NCI-H187 (cell line): ENCODE results near the gene VTI1A.

ENCODE experiments used
- DNase-seq, 2 experiments: peaks; one replicate each; lab custom pipeline; 2025; lab: John Stamatoyannopoulos, UW

The VTI1A gene

DNA sequence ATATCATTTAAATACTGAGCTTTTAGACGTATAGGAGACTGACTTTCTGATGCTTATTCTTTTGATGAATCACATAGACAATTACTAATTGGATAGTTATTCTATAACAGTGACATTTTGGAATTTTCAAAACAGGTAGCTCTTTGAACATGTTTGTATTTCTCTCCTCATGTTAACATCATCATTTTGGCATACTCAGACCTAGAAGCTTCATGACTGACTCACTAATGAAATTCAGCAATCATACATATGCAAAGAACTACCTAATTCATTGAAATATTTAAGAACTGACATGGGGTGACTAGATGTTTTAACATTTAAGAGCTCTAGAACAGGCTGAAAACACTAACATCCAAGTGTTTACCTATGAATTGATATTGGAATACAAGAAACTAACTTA, 192.3 kb downstream of the VTI1A start:
- no peak for DNase-seq

DNA sequence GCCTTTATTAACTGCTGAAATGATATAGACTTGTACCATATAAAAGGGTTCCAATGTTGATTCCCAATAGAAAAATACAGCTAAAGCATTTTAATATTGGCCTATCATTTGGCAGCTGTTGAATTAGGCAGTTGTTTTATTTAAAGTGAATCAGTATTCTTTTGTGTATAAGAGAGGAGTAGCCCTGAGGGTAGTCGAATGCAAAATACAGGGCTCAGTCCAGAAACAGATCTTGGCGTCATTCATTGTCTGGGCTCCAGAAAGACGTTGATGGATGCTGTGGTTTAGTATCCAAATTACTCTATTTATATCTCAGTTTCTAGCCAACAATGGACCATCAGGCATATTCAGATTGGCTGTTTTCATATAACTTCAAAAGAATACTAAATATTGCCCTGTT, 193.6 kb downstream of the VTI1A start:
- DNase-seq: no peak

DNA sequence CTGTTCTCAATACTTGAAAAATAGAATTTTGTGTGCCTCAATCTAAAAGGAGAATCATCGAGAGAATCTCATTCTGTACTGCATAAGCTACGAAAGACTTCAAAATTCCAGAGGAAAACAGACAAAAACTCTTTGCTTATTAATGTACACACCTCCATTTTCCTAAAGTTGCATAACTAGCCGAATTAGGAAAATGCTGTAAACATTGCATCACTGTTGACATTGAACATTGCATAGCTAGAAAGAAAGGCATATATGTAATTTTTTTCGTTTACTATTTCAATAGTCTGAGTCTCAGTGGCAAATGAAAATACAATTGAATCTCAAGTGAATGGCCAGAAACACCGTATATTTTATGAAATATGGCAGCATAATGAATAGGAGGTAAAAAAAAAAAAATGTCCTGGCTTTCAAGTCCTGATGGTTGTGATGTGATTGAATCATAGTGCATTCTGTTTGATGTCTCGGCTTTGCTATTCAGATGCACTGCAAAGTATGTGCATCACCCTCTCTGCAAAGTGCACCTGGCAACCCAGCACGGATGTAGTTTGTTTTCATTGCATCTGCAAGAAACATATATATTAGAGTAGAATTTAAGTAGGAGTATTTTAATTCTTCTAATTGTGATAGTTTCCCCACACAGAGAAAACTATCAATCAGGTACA, 196.7 kb downstream of the VTI1A start:
- no peak for DNase-seq

DNA sequence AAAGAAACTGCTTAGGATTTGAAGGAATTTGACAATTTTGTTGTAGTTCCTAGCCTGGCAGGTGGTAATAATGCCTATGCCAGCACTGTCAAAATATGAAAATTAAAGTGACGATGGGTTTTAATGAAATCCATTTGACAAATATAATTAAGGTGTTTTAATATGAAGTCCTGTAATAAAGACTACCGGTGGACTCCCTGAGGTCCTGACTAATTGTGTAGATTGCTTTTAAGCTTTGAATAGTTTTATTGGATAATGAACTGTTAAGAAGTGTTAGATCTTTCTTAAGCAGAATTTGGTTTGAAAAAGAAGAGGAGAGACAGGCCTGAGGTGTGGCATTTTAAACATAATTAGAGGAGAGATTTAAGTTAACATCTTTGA, 197.2 kb downstream of the VTI1A start:
- no peak for DNase-seq

DNA sequence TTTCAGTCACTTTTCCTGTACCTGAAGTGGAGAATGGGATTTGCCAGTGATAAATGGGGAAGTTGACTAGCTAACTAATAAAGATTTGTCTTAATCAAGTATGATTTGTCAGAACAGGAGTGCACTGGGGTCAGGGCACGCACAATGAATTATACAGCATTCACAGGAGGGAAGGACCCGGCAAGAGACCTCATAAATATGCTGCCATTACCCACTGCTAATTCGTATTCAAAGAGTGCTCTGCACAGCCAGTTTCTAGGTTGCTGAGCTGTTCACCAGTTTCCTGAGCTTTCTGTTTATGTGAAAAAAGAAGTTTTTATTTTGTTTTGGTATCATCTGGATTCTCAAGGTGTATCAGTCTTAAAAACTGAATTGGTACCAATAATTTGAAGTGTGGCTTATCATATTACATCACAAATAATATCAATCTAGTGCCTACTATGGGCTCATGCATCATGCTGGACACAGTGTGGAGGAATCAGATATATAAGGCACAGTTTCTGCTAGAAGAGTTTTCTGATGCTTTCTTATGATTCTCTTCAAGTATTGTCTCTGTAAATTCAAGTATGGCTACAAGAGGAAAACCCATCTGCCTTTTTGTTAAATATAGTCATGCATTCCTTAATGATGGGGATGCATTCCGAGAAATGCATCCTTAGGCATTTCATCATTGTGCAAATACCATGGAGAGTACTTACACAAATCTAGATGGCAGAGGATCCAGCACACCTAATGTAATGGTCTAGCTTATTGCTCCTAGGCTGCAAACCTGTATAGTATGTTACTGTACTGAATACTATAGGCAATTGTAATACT, 202.2 kb downstream of the VTI1A start:
- DNase-seq: no peak

DNA sequence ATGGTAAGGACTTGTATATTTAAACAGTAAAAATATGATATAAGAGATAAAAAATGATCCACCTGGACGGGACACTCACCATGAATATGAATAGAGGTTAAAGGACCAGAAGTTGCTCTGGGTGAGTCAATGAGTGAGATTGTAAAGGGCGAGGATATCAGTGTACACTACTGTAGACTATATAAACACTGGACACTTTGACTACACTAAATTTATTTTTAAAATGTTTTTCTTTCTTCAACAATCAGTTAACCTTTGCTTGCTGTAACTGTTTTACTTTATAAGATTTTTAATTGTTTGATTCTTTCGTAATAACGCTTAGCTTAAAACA, 202.8 kb downstream of the VTI1A start:
- no peak for DNase-seq

DNA sequence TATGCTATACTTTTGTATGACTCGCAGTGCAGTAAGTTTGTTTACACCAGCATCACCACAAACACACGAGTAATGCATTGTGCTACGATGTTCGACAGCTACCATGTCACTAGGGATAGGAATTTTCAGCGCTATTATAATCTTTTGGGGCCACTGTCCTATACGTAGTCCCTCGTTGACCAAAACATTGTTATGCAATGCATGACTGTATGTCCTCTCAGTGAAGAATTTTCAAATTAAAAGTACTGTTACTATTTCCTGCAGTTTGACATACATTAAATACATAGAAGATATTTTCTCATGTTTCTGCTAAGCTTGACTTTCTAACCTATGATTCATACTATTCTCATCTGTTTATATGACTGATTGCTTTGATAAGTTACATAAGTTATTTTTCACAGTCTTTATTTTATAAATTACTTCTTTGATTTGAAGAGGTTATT, 203.6 kb downstream of the VTI1A start:
- DNase-seq: no peak

DNA sequence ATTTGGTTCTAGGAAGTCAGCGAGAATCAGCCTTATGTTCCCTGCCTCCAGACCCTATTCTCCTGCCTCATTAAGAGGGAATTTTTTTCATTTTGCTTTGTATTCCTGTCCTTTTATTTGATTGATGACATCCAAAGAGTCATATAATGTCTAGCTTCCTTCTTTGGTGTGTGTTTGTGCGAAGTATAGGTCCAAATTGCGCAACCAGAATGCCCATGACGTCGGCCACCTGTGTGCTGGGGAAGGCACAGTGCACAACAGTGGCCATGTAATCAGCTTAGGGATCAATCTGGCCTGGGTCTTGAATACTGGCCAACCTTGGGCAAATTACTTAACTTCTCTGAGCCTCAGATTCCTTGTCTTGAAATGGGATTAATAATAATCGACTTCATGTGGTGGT, 206.2 kb downstream of the VTI1A start:
- no peak for DNase-seq

DNA sequence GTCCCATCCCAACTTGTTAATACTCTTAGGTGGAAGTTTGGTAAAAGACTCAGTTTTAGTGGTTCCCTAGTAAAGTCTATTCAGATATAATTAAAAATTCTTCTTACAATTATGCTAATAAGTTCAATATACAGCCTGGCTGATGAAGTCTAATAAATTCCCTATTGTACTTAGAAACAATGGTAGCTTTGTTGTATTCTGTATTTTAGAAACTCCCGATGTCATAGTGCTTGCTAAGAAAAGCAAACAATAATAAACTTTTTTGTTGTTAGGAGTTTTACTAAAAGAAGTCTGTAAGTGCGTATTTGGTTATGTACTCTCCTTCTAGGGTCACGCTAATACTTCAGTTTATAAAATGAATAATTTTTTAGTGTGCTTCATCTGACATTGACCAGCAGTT, 206.8 kb downstream of the VTI1A start:
- DNase-seq: no peak

DNA sequence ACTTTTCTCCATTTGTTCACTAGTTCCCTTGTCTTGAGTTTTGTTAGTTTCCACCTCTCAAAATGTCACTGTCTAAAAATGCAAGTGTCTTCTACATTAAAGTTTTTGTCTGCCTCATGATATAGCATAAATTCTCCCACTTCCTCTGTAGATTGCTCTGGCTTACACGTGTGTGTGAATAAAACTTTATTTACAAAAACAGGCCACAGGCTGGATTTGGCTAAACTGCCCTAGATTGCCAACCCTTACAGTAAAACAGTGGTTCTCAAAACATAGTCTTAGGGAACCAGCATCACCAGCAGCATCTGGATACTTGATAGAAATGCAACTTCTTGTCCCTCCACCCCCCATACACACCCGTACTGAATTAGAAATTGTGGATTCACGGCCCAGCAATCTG, 207.8 kb downstream of the VTI1A start:
- no peak for DNase-seq

DNA sequence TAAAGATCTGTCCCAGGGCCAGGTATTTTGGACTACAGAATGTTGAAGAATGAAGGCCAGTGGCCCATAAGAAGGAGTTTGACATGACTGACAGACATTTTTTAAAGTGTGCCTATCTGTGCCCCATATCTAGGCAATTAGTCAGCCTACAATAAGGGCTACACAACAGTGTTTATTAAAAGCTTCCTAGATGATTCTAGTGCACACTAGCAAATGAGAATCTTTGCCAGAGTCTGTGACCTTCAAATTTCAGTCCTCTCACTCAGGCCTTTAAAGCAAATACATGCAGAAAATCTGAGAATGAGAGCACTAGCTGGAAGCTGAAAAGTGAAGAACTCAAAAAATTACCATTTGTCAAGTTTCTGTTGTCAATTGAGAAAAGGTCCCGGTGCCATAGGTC, 208.7 kb downstream of the VTI1A start:
- no peak for DNase-seq

DNA sequence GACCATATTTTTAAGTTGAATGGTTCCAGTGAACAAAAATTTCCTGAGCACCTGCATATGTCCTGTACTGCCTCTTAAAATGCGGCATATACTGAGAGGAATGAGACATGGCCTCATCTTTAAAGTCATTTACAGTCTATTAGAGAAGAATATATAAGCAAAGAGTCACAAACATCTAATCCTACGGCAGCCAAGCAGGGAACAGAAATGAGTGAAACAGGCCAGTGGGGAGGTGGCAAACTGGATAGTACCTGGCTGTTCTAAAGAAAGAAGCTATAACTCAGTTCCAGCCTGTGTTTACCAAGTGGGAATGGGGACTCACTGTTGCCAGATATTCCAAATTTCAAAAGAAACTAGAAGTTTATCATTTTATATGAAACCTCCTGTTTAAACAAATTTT, 211.4 kb downstream of the VTI1A start:
- no peak for DNase-seq

DNA sequence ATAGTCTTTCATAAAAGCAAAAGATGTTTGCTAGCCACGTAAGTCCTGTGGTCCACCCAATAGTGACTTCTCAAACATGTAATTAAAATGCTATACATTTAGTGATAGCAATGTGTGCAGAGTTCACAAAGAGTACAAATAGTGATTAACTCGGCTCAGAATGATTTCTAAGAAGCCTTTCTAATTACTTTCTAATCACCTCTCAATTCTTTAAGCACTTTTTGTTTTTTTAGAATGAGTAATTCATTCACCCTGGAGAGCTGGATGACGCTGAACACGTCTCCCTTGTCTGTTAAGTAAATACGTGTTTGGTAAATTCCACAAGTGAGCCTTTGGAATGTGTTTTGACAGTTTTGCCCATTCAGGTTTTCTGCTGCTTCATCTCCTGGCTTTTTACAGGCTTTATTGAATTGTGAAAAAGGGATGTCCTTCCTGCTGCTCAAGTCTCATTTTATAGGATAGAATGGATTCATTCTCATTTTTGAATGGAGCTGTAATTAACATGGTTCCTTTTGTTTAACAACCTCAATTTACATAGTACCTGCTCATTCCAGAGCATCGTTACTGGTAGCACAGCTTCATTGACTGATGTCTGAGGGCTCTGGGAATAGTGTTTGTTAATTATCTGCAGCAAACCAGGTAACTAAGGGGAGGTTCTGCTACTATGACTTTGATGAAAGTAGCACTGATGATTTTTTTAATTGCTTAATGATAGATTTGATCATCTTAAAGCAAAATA, 212.1 kb downstream of the VTI1A start:
- no peak for DNase-seq

DNA sequence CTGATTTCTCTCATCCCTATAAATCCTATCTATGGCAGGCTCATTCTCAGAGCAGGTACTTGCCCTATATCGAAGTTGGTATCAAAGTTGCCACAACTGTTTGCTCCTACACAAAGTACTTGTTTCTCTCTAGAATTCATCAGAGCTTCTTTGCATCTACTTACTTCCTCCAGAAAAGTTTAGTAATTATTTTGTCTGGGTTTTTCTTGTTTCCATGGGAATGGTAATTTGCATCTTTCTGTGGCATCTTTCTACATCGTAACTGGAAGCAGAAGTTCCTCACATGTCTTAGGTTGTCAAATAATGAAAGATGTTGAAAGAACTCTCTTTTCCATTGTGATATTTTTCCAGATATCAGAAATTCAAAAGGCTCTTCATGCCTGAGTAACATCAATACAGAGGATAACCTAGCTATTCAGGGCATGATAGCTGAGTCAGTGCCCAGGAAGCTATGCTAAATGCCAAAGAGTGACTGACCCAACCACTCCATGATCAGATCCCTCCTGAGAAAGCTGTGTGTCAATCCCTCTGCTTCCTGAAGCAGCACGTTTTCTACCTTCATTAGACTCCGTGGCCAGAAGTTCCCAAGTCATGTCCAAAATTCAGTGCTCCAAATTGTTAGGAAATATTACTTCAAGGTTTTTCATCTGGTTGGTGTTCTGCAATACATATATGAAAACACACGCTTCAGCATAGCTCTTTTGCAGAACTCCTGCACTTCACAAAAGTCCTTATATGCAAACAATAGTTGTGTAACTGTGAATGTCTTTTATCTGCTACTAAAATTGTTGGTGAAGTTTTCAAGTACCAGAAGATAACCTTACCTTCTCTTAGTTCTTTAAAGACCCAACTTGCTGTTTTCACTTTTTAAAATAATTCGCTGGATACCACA, 216.5 kb downstream of the VTI1A start:
- DNase-seq: no peak

DNA sequence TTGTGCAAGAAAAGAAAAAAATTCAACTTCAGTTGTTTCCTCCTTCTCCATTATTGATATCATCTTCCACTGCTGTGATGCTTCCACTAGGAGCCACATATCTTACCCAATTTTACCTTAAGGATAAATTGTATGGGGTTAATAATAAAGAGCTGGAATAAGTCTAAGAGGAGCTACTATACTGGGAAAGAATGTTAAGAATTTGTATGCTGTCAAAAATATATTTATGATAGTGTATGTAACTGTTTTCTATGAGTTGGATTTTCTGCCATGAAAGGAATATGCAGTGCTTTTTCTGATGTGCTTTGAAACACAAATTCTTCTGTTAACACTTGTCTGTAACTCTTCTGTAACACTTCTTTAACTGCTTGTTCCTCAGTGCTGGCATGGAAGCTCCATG, 219.1 kb downstream of the VTI1A start:
- DNase-seq: no peak

DNA sequence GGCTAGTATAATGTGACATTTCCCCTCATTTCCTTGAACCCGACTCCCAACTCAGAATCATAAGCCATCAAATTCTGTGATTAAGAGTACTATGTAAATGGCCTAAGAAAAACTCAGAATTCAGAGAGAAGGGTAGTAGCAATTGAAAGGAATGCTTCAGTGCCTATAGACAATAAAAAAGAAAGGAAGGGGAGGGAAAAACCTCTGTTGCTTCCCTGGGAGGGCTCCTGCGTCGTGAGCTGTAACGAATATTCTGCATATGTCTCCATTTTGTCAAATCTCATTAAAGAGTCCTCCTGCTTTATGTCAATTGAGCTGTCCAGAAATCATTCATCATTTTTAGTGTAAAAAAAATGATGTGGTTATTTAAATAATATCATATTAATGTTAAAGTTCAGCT, 223.0 kb downstream of the VTI1A start:
- no peak for DNase-seq

DNA sequence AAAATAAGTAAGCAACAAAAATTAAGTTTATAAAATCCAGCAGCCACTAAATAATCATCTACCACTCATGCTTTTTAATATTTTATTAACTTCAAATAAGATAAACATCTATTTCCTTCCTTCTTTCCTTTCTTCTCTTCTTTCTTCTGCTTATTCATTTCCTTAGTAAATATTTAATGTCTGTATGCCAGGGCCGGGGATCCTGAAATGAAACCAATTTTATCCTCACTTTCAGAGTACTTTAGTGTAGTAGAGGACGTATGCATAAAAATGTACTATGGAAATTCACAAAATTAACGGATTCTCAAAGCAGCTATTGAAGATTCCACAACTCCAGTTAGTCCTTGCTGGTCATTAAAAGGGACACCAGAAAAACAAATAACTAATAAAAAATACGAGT, 224.7 kb downstream of the VTI1A start:
- DNase-seq: no peak

DNA sequence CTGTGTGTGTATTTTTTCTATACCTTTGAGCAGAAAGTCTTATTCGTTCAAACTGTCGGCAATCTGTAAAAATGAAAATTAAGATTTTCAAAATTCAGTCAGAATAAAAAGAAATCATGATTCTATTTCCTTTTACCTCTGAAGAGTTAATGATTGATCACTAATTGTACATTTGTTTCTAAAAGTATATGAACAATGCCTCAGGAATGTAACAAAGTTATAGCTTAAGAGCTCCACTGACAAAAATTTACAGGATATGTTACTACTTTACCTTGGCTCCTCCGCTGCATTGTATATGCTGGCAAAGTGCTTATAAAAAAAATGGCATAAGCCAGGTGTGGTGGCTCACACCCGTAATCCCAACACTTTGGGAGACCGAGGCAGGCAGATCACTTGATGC, 225.7 kb downstream of the VTI1A start:
- no peak for DNase-seq

DNA sequence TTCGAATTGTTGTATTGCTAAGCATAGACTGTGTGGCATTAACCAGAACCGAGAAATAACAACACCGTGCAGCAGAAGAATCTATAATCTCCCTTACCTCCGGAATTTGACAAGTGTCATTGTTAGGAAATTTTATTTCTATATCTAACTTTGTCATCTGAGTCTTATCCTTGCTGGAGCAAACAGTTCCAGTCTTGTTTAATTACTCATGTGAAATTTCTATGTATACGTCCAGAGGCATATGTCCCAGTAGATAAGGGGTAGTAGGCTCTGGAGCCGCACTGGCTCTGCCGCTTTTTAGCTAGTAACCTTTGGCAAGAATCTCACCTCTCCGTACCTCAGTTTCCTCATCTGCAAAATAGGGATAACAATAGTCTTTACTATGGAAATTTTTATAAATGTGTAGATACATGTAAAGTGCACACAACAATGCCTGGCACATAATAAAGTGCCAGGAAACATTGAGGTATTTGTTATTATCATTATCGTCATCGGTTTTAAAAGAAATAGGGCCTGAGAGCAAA, 228.6 kb downstream of the VTI1A start:
- no peak for DNase-seq

DNA sequence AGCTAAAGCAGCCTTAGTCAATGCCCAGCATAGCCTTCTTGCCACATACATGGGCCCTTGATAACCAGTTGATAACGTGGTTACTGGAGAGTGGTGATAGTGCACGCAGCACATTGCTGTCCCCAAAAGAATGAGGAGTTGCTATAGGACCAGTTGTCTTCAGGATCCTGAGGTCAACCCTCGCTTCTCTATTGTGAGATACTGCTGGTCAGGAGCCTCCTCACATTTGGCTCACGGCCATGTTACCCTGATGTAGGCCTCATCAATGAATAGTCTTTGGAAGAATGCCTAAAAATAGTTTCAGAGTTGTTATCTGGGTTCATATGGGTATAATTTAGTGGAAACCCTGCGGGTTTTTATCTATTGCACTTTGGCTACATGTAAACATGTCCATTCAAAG, 230.7 kb downstream of the VTI1A start:
- no peak for DNase-seq

DNA sequence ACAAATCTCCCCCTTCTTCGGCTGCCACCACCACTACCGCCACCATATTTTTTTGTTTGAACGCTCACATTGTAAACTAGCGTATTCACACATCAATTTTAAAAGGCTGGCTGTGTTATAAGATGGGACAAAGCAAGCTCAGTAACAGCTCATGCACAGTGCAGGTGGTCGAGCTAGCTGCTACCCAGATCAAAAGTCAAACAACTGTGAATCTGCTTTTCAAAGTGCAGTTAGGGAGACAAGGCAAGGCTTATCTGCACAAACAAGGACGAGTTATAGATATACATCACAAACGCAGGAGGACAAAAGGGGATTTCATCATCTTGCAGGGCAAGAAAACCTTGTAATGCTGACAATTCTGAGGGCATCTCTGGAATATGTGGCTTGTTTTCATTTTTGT, 231.6 kb downstream of the VTI1A start:
- DNase-seq: no peak

DNA sequence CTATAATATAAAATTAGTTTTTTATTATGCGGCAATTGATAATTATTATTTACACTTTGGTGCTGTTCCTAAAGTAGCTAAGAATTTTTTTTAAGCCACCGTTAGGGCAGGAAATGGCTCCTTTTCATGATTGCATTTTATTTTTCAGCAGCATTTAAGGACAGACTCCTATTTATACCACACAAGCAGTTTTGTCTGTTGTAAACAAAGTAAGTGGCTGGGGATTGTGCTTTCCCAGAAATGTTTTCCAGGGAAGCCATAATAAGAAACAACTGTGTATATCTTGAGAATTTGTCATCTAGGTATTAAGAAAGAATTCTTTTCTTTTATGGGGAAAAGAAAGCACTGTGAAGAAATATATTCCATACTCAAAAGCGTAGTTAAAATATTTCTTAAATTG, 232.0 kb downstream of the VTI1A start:
- no peak for DNase-seq
